ENCODE results near the gene SLC39A13.

- no peak for TF ChIP-seq EZH2 (IDR thresholded peaks at IDR 0.05; ENCODE audit: borderline replicate concordance, low read length)
- TF ChIP-seq CTCF (conservative IDR thresholded peaks at IDR 0.05 in 1 of 2, IDR thresholded peaks at IDR 0.05 in 1 of 2; ENCODE audit: extremely low read depth in 1 of 2, insufficient read depth in 1 of 2, low read depth in 1 of 2, low read length in 2 of 2) = no peak
Observed at GRCh38 chr11:47394322-47395222, 13.8 kb upstream of the SLC39A13 start.

Data from mammary epithelial cell (primary cell).